Right ventricle myocardium inferior (tissue), 1 donor: ENCODE measurements around the gene MARCHF11. TPM values are rescaled to one million over a fixed set of nuclear protein-coding genes. Genes with fewer than 3 reads are reported as not detected.
A peak's percentile ranks its signal among the peaks of the same experiment; 100 is the strongest.

ENCODE experiments used
- ATAC-seq: fragments of 200-7000 bp; cut with Tn5 transposase; one replicate; pipeline ENCODE4 v1.9.1; 2020; ENCODE audit warnings: mild to moderate bottlenecking, moderate library complexity
- DNase-seq: peaks from one replicate; pipeline ENCODE4 v3.0.0; 2021; ENCODE audit errors: missing footprints
- intact Hi-C: fragments of 100-400 bp; cut with DNase I; formaldehyde crosslinking; loops from one replicate; pipeline ENCODE4 v1.11.0; 2022
- total RNA-seq: library from RNA; stranded (reverse); fragmentation: NEBNext Ultra II Directional; extraction: Animal tissue kit (Norgen Biotek cat#: 25700); gene quantifications from one replicate; pipeline ENCODE4 v1.2.1, GENCODE V29; 2021
- donor health status: DM: no; HTN: yes; CAD: no; lungs with severe emphysema.

The MARCHF11 gene
- total RNA-seq, 1 donor from 2014 or later, result 5.4 TPM

DNA sequence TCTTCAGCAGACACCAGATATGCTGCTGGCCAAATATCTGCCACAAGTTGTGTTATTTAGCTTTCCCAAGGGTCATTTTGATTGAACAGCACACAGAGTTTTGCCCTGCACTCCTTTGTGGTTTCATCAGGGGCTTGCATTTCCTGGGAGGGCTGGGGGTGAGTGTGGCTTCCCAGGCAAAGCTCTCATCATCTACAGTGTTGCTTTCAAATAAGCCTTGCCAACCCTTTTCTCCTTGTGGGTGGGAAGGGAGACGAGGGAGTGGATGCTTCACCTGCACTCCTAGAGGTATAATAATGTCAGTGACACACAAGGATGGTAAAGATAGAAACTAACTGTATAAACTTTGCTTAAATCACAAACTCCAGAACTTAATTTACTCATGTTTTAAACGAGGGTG lies 107.0 kb downstream of the MARCHF11 start:
- no peak for ATAC-seq
- intact Hi-C loops, result no loop called here

DNA sequence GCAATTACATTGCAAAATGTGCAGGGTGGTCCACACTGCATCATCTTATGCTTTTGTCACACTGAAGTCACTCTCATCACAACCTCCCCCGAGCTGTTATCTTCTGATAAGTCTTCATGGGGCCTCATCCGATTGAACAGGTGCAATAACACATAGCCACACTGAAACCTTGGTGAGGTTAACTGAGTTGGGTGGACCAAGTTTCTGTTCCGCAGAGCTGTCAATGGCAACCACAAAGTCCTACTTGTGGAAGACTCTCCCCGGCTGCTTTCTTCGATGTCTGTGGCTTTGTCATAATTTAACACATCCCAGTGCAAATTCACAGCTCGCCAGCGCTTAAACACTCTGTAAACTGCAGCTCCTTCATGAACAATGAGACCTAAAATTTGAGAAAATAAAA lies 112.2 kb downstream of the MARCHF11 start:
- ATAC-seq (no peak), DNase-seq (no peak)
- intact Hi-C loops, result no loop called here

More for the DNA sequence above, 107.0 kb downstream of the MARCHF11 start:
- DNase-seq, result no peak

DNA sequence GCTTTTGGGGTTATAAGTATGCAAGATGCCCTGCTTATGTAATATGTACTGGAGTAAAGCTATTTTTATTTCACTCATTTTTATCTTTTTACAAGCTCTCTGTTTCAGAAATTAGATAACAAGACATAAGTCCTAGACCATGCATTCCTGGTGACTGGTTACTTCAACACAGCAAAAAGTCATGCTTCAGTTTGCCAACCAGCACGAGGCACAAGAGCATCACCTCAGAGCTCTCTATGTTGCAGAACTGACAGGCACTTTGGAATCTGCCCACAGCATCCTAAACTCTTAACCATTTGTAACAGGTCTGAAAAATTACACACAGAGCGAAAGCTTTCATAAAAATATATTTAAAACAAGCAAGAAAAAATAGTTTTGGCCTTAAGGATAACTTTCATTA lies 112.8 kb downstream of the MARCHF11 start:
- intact Hi-C loops, result no loop called here
- DNase-seq (no peak), ATAC-seq (no peak)

DNA sequence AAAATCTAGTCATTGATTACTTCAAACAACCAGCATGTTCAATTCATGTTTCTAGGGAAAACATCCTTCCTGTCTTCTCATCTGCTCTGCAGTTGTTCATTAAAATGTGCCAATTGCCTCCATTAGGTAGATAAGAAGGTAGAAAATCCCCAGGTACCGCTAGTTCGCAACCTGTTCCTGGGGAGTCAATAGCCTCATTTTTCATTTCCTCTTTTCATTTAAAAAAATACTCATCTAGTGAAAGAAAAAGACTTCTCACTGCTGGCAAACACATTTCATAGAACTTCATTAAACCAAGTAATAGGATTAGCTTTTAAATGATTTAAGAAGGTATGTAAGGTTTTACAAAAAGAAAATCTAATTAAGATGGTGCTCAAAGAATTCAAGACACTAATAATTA lies 113.3 kb downstream of the MARCHF11 start:
- intact Hi-C loops, result no loop called here
- ATAC-seq (no peak), DNase-seq (no peak)

DNA sequence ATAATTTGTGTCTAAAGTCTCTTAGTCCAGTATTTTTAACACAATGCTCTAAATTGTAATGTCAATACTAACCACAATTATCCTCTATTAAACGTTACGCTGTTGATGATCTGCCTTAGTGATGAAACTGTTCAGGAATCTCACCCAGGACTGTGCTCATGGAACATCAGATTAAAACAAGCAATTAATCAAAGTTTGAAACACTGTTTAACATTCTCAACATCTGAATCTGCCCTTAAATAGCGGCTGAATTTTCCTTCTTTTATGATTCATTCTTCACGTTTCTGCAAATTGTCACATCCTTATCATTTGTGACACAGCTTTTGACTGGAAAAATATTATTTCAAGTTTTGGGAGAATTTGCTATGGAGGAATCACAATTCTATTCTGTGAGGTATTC lies 113.8 kb downstream of the MARCHF11 start:
- DNase-seq (no peak), ATAC-seq (no peak)
- intact Hi-C loops, result no loop called here

DNA sequence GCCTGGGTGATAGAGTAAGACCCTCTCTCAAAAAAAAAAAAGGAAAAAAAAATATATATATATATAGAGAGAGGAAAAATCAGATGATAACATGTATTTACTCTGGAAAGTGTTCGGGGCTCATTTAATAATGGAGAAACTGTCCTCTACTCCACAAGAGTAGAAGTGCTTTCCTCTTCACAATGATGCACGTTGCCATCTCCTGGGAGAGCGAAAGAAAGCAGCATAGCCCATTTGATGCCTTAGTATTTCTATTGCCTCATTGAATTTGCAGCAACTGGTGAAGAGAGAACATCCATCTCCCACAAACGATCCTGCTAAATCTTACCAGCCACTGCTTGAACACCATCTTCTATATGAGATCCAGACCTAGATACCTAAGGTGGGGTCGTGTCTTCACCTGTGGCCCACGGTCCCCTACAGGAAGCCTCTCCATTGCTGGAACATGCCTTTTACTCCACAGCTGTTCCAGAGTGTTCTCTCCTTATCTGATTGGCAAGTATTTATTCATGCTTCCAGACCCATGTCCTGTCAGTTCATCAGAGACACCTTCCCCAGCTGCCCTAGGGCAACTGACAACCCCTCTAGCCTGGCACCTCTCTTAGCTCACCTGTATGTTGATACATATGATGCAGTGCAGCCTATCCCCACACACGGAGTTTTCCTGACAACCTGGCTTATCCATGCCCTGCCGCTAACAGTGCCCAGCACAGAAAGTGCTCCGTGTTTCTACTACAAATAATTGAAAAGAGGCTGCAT lies 115.3 kb downstream of the MARCHF11 start:
- ATAC-seq (peak; percentile 26), DNase-seq (no peak)
- intact Hi-C loops, result no loop called here

DNA sequence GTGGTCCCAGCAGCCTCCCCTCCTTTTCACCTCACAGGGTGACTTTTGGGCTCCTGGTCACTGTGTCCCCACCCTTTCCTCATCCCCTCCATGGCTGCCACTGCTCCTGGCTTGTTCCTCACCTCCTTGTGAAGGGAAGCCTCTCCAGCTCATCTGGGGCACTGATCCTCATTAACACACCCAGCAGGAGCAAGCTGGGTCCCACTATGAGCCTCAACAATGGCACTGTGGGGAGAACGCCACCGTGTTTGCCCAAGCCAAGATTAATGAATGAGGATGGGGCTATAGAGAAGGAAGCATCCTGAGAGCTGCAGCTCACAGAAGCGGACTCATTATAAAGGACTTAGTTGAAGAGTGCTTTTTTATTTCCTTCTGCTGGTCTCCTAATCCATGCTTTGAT lies 118.4 kb downstream of the MARCHF11 start:
- ATAC-seq (no peak), DNase-seq (no peak)
- intact Hi-C loops, result no loop called here

DNA sequence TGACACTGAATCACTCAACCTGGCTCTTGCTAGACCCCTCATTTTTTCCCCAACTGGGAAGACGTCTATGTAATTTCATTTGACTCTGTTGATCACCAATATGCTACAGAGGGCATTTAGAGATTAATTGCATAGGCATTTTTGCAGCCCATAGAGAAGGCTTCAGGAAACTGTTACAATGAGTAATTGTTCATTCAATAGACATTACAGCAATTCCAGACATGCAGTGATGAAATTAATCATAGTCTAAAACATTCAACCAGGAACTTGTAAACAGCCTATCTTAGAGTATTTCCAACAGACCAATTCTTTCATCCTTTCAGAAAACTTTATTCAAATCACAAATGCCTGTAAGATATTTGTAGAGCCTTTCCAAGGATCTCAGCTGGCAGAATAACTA lies 122.3 kb downstream of the MARCHF11 start:
- DNase-seq, result no peak
- no peak for ATAC-seq
- intact Hi-C loops, result no loop called here

DNA sequence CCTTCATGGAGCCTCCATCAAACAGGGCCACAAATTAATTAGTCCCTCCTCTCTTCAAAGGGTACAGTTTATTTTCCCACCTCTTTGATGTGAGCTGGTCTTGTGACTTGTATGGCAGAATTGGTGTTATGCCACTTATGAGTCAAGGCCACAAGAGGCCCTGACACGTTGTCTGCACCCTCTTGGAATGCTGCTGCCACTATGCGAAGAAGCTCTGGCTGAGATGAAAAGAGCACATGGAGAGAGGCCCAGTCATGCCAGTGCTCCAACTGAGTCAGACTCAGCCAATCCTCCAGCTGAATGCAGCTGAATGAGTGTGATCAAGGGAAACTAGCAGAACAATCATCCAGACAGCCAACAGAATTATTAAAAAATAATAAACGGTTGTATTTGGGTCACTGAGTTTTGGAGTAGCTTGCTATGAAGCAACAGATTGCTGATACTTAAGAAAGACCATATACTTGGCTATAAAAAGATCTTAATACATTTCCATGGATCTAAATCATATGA lies 128.3 kb downstream of the MARCHF11 start:
- intact Hi-C loops, result no loop called here
- DNase-seq (no peak), ATAC-seq (peak; percentile 44)

DNA sequence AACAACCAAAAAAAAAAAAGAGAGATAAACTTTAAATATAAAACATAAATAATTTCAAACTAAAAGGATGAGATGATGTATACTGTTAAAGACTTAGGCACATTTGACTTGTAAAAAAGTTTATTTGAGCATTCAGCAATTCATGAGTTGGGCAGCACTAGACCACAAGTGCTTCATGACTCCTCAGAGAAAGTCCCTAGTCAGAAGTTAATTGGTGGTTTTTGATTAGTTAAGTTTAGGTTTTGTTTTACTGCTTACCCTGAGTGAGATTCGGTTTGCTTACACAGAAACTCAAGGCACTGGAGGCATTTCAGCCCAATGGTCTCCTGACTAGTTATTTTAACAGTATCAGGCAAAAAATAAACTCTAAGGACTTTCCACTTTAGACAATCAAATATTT lies 129.2 kb downstream of the MARCHF11 start:
- no peak for ATAC-seq
- intact Hi-C loops, result no loop called here
- DNase-seq, result no peak

DNA sequence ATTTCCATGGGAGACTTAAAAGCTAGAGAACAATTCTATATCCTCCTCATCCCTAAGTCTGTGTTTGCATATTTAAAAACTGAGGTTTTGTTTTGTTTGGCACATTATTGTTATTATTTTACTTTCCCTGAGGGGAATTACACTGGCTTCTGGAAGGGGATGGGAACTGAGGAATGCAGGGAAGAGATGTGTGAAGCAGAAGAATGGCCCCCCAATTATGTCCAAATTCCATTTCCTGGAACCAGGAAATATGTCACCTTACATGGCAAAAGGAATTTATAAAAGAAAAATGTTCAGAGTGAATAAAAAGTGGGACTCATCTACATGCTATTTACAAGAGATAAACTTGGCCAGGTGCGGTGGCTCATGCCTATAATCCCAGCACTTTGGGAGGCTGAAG lies 129.8 kb downstream of the MARCHF11 start:
- ATAC-seq (no peak), DNase-seq (no peak)
- intact Hi-C loops, result no loop called here

DNA sequence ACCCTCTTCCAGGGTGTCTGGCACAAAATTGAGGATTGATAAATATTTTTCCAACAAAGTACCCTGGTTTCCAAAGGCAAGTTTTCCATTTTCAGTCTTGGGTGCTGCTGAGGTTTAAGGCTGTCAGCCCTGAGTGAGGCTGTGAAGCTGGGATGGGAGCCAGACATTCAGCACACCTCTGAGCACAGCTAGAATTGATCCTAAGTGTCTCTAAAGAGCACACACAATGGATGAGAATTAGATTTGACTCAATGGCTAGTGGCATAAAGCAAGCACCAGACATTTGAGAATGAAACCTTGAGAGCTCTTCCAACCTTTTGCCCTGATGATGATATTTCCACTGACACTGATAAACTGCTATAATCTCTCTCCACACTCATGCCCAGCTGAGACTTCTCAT lies 131.5 kb downstream of the MARCHF11 start:
- ATAC-seq (peak; percentile 70), DNase-seq (no peak)
- intact Hi-C loops, result no loop called here

DNA sequence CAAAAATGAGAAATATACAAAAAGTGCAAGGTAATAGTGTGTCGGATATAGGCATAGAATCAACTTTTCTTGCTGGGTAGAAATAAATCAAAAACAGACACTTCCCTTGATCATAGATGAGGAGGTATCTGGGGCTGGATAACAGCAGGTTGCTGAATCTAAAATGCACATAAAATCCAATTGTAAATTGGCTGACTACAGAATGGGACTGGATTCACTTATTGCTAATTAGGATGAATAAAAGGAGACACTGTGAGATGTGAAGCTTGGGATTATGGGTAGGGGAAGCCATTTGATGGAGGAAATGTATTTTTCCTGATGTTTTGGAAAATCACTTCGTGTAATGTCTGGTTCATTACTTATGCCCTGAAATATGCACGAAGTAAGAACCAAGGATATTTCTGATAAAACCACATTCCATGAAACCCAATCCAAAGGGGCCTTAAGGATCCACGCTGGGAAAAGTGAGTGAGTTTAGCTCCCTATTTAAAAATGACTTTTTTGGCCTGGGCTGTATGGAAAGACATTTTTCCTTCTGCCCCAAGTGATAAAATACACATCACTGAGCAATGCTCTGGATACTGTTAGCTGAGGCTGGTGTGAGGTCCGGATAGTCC lies 136.1 kb downstream of the MARCHF11 start:
- DNase-seq (no peak), ATAC-seq (no peak)
- intact Hi-C loops, result no loop called here

DNA sequence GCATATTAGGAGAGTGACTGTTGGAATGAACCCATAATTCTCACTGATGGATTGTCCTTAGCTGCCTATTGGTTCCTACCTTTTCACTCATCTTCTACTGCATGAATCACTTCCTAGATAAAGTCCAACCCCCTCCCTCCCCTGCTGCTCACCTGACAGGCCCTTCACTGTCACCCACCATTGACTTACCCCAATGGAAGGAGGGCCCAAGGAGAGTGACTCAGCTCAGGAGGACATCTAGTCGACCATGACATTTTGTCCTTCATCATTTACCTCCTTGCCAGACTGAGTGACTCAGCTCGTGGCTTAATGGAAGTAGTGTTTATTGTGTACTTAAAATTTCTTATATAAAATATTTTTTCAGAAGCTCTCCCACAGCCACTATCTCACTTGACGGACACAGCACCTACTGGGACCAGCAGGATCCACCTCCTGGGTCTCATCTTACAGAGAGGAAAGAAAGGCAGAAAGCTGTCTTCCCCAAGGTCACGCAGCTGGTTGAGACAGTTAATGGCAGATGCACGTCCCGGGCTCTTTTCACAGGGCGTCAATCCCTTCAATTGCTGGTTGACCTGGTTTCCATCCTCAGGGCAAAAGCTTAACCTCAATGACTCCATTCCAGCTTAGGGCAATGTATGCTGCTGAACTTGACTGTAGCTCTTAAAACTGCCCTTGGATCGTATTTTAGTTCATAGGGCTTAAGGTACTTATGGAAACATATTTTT lies 142.3 kb downstream of the MARCHF11 start:
- no peak for DNase-seq
- no peak for ATAC-seq
- intact Hi-C loops, result no loop called here

DNA sequence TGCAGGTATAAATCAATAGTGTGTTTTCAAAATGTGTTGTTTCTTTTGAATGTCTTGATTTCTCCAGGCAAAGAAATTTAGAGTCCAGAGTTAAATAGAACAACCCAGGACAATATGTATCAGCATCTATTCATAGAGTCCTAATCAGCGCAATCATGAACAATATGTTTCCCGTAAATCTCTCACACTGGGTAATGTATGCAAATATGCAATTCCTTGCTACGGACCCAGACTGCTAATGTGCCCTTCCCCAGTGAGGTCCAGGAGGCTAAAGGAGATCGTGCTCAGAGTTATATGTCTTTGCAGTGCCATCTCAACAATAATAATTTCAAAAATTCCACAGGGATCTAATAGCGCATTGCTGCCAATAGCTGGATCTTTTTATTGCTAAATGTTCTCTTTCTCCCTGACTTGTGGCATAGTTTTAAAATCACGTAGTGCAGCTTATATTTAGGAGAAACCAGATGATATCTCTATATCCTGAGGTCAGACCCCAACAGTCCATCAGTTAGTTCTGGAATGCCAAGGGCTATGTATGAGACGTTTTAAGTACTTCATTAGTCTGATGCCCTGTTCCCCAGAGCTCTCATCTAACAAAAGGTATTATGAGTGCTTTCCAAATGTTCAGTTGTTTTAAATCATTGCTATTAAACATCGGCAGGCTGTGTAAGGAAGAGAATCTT lies 145.1 kb downstream of the MARCHF11 start:
- intact Hi-C loops, result no loop called here
- DNase-seq, result no peak
- no peak for ATAC-seq

DNA sequence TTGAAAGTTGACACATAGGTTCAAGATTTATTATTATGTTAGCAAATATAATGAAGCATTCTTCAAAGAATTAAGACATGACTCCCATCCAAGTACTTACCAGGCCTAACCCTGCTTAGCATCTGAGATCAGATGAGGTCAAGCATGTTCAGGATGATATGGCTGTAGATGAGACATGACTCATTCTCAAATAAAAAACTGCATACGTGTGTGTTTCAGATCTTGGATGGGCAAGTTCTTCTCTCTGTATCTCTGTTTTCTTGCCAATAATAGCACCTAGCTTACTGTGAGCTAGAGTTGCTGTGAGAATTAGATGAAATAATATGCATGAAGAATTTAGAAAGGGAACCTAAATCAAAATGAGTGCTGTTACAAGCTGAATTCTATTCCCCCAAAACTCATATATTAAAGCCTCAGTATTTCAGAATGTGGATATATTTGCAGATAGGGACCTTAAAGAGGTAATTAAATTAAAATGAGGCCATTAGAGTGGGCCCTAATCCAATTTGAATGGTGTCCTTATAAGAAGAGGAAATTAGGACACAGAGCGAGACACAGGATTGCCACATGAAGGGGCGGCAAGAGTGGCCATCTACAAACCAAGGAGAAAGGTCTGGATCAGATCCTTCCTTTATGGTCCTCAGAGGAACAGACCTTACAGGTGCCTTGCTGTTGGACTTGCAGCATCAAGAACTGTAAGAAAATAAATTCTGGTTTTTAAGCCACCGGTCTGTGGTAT lies 146.2 kb downstream of the MARCHF11 start:
- no peak for ATAC-seq
- DNase-seq, result no peak
- intact Hi-C loops, result no loop called here

DNA sequence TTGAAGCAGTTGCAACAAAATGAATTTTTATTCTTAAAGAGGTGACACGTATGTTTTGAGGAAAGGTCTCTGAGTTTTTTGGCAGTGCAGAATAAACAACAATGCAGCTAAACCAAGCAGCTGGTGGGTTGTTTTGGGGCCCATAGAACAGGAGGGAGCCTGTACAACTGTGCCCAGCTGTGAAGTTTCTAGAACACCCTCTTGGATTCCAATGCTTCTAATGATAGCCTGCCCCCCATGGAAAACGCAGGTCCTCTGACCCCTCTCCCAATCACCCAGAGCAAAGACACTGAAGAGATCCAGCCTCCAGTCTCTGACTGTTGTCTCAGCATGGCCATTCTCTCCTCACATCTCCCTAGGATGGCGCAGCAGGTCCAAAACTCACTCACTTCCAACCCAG lies 150.9 kb downstream of the MARCHF11 start:
- intact Hi-C loops, result no loop called here
- ATAC-seq (no peak), DNase-seq (no peak)

DNA sequence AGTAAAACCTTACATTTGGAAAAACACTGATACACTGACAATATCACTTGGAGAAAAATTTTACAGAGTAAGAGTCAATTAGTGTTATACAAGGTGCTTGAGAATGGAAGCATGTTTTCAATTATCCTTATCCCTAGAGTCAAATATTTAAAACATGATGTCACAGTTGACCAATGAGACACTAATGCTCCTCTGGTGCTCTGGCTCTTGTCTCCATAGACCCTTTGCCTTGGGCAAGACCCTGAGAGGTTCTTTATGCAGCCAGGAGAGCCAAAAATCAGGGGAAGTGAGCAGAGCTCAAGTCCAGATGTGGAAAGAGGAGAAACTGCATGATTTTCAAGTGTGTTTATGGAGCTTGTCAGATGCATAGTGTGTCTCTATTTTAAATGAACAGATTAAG lies 153.9 kb downstream of the MARCHF11 start:
- no peak for ATAC-seq
- intact Hi-C loops, result no loop called here

DNA sequence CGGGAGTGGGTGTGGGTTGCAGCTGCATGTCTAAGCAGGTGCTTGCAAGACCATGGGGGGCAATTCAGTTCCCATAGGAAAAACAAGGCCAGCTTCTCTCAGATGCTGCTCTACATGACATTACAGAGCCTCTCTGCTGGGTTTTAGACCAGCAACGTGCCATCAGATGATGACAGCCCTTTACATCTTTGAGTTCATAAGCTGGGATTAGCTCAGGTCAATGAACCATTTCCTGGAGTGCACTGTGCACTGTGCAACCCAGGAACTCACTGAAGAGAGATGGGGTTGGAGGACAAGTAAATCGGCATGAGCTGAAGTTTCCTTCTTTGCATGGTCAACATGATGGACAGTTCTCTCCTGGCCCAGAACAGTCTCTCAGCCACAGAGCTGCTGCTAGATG lies 160.6 kb downstream of the MARCHF11 start:
- no peak for DNase-seq
- ATAC-seq, result no peak
- intact Hi-C loops, result no loop called here

More for the DNA sequence above, 153.9 kb downstream of the MARCHF11 start:
- DNase-seq, result no peak
